ENCODE results near the gene ATP2C2. TPM values are rescaled to one million over a fixed set of nuclear protein-coding genes. Genes with fewer than 3 reads are reported as not detected.
A peak's percentile ranks its signal among the peaks of the same experiment; 100 is the strongest.

The ATP2C2 gene
- total and polyA plus RNA-seq, 2 experiments from 2014 or later = 0.53 TPM; not detected in 1

DNA sequence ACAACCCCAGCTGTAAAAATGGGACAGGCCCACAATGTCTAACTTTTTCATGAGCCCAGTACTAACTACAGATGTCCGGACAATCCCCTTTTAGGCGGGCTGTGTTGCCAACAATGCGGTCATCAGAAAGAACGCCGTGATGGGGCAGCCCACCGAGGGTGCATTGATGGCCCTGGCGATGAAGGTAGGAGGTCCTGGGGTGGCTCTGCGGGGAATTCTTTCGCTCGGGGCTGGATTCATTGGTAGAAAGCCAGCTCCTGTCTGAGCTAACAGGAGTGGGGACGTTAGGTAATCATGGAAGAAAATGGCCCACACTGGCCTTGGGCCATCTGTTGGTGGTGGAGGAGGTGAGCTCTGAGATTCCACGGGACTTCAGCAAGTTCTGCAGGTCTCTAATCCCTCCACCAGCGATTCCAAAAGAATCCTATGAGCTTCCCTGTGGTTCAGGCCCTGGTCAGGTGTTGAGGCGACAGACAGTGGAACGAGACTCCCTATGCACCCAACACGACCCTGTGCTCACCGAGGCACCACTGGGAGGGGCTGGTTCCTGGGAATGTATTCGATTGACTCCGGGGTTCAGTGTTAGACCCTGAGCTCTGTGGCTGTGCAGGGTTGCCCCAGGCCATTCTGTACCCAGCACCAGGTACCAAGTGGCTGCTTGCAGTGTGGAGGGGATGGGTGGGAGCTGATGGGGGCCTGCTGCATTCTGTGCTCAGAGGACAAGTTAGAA is 74.2 kb downstream of the ATP2C2 start:
- Histone ChIP-seq H3K36me3 (no peaks in the 10 kb centered on the region), H3K27ac (no peak overlapping the region), H3K27me3 (no peaks in the 10 kb centered on the region), H3K4me3 (no peak overlapping the region), H3K9me3 (ENCODE audit: low read depth) (no peaks in the 10 kb centered on the region), H3K4me1 (ENCODE audit: low read depth) (no peaks in the 10 kb centered on the region)
- TF ChIP-seq, protein P1, sequence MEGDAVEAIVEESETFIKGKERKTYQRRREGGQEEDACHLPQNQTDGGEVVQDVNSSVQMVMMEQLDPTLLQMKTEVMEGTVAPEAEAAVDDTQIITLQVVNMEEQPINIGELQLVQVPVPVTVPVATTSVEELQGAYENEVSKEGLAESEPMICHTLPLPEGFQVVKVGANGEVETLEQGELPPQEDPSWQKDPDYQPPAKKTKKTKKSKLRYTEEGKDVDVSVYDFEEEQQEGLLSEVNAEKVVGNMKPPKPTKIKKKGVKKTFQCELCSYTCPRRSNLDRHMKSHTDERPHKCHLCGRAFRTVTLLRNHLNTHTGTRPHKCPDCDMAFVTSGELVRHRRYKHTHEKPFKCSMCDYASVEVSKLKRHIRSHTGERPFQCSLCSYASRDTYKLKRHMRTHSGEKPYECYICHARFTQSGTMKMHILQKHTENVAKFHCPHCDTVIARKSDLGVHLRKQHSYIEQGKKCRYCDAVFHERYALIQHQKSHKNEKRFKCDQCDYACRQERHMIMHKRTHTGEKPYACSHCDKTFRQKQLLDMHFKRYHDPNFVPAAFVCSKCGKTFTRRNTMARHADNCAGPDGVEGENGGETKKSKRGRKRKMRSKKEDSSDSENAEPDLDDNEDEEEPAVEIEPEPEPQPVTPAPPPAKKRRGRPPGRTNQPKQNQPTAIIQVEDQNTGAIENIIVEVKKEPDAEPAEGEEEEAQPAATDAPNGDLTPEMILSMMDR (IDR thresholded peaks at IDR 0.05; ENCODE audit: low read depth, low read length) = no peak
- DNase-seq (ENCODE audit: low read depth in 1 of 2, low spot score in 1 of 2) = no peak

DNA sequence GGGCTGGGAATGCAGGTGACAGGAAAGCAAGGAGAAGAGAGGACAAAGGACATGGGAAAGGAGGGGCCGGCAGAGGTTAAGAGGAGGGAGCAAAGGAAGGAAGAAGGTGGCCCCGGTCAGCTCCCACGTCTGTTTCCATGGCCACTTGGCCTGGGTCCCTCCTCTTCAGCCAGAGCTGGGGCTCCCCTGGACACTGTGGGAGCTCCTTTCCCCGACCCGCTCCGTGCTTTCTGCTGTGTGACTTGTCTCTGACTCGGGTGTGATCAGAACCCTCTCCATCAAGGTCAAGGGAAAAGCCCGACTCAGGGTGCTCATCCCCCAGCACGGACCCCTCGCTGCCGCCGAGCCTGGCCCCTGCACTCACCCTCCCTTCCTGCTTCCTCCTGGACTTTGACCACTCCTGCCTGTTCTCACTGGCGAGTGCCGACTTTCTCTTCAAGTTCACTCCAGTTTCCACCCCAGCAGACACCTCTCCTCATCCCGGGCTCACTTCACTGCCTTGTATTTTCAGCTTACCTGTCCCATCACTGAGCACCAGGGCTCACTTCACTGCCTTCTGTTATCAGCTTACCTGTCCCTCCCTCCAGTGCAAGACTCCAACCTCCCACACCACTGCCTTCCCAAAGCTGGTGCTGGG is 74.9 kb downstream of the ATP2C2 start:
- Histone ChIP-seq H3K4me3 (no peak overlapping the region), H3K27ac (no peak overlapping the region), H3K27me3 (no peaks in the 10 kb centered on the region), H3K9me3 (ENCODE audit: low read depth) (no peaks in the 10 kb centered on the region), H3K4me1 (ENCODE audit: low read depth) (no peaks in the 10 kb centered on the region), H3K36me3 (no peaks in the 10 kb centered on the region)
- DNase-seq (ENCODE audit: low read depth in 1 of 2, low spot score in 1 of 2) = no peak
- TF ChIP-seq, protein P1 (IDR thresholded peaks at IDR 0.05; ENCODE audit: low read depth, low read length) = no peak

DNA sequence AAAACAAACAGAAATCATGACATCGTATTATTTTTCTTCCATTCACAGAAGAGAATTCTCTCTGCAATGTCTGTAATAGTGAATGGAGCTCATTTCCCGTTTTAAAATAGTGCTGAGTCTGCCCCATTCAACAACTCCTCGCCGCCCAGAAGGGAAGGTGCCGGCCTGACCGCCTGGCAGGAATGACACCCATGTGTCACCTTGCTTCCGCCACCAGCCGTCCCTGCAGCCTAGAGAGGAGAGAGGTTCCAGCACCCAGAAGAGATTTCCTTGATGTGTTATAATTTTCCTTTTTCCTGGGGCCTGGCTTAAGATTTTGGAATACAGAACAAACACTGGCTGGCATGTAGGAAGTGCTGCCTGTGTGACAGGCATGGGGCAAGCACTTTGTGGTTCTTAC is 76.1 kb downstream of the ATP2C2 start:
- Histone ChIP-seq H3K4me1 (ENCODE audit: low read depth) (no peaks in the 10 kb centered on the region), H3K27ac (no peak overlapping the region), H3K4me3 (no peak overlapping the region), H3K9me3 (ENCODE audit: low read depth) (no peaks in the 10 kb centered on the region), H3K27me3 (no peaks in the 10 kb centered on the region), H3K36me3 (no peaks in the 10 kb centered on the region)
- TF ChIP-seq, protein P1 (IDR thresholded peaks at IDR 0.05; ENCODE audit: low read depth, low read length) = no peak
- DNase-seq (ENCODE audit: low read depth in 1 of 2, low spot score in 1 of 2) = no peak

DNA sequence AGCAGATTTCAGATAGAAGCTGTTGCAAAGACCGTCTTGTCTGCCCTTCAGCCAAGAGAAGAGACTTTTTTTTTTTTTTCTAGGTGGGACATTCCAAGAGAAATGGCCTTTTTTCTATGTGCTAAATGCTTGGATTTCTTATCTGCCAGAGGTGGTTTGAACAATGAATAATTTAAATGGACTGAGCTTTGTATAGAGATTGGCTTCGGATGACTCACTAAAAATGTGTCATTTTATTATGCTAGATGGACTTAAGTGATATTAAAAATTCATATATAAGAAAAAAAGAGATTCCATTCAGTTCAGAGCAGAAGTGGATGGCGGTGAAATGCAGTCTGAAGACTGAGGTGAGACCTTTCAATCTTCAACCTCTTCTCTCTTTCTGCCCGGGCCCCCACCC is 77.7 kb downstream of the ATP2C2 start:
- Histone ChIP-seq H3K9me3 (ENCODE audit: low read depth) (no peaks in the 10 kb centered on the region), H3K27ac (no peak overlapping the region), H3K4me1 (ENCODE audit: low read depth) (no peaks in the 10 kb centered on the region), H3K4me3 (no peak overlapping the region), H3K27me3 (no peaks in the 10 kb centered on the region), H3K36me3 (no peaks in the 10 kb centered on the region)
- DNase-seq (ENCODE audit: low read depth in 1 of 2, low spot score in 1 of 2) = peak in 1 of 2 donors; percentile 13
- TF ChIP-seq, protein P1 (IDR thresholded peaks at IDR 0.05; ENCODE audit: low read depth, low read length) = no peak

DNA sequence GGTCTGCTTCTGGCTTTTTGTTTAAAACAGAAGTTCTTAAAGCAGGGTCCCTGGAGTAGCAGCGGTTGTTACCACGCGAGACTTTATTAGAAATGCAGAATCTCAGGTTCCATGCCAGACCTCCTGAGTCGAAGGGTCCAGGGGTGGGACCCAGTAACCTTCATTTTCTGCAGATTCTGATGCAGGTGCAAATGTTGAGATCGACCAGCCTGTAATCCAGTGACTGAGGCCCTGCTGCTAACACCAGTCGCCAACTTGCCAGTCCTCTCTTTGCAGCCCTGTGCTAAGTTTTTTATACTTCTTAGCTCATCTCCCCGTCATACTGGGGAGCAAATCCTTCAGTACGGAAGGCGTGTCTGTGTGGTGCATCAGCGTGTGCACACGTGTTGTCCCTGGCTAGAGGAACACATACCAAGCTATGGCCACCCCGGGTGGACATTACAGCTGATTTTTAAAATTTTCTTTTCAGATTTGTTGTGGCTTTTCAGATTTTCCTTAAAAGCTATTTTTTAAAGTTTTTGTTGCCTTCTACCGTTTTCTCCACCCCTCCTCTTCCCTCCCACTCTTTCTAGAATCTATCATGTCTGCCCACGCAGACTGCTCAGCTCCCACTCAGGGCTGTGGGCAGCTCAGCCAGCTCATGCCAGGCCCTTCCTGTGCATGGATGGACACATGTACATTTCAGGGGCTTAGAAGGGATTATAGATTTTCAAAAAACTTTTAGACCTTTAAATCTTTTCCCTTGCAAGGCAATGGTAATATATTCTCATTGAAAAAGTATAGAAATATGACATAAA is 78.5 kb downstream of the ATP2C2 start:
- Histone ChIP-seq H3K4me1 (ENCODE audit: low read depth) (no peaks in the 10 kb centered on the region), H3K9me3 (ENCODE audit: low read depth) (no peaks in the 10 kb centered on the region), H3K27ac (no peak overlapping the region), H3K27me3 (no peaks in the 10 kb centered on the region), H3K36me3 (no peaks in the 10 kb centered on the region), H3K4me3 (no peak overlapping the region)
- TF ChIP-seq, protein P1 (IDR thresholded peaks at IDR 0.05; ENCODE audit: low read depth, low read length) = no peak
- no peak for DNase-seq (ENCODE audit: low read depth in 1 of 2, low spot score in 1 of 2)
